Left kidney (tissue), 8 donors: Measurements from ENCODE around the gene ECEL1. TPM values are rescaled to one million over a fixed set of nuclear protein-coding genes. Genes with fewer than 3 reads are reported as not detected.
"Not testable (repeated sequence)": the region's sequence is repeated elsewhere in the genome, so short reads cannot be mapped to it uniquely, and the experiment has no call there.

Experiments used
- DNase-seq: peaks from one replicate; pipeline ENCODE4 v3.0.0-alpha.2; 2013
- long read RNA-seq, 8 donors: transcript quantifications; one replicate each; lab custom pipeline, GENCODE V29; 2026
- polyA plus RNA-seq: library from polyadenylated mRNA; unstranded; fragments of 120-200 nt; gene quantifications from one replicate; pipeline ENCODE4 v1.2.1, GENCODE V29; 2013; ENCODE audit not compliant: insufficient read length

ECEL1 gene
- 12.4 TPM for polyA plus RNA-seq
- long read RNA-seq, donor 1, partial matches to known transcripts = 0 of 4 reads
- long read RNA-seq, donor 1, other reads (novel, unspliced or antisense) = 0 of 4 reads
- long read RNA-seq, donor 2, partial matches to known transcripts = 0 of 3 reads
- long read RNA-seq, donor 2, other reads (novel, unspliced or antisense) = 0 of 3 reads
- long read RNA-seq, donor 3, transcript ECEL1-201 (18 exons, 2,865 nt) = major isoform, 5 of 5 reads
- long read RNA-seq, donor 3, partial matches to known transcripts = 0 of 5 reads
- long read RNA-seq, donor 3, other reads (novel, unspliced or antisense) = 0 of 5 reads
- long read RNA-seq, donor 4 = 0 reads
- long read RNA-seq, donor 5, partial matches to known transcripts = 0 of 1 reads
- long read RNA-seq, donor 5, other reads (novel, unspliced or antisense) = 0 of 1 reads
- long read RNA-seq, donor 6, partial matches to known transcripts = 0 of 4 reads
- long read RNA-seq, donor 6, other reads (novel, unspliced or antisense) = 0 of 4 reads
- long read RNA-seq, donor 7, partial matches to known transcripts = 0 of 4 reads
- long read RNA-seq, donor 7, other reads (novel, unspliced or antisense) = 0 of 4 reads
- long read RNA-seq, donor 8 = 0 reads

GRCh38 chr2:232487385-232488096 is at the start of gene ECEL1:
ECEL1 (minus strand) TSS chr2:232487834; CDS start chr2:232486653, 1,181 bp downstream.
- no peak for DNase-seq

- no peak for DNase-seq
Measured at GRCh38 chr2:232537079-232537478, 49.4 kb upstream of the ECEL1 start.

- no peak for DNase-seq
Measured at GRCh38 chr2:232535761-232536530, 48.3 kb upstream of the ECEL1 start.

- no peak for DNase-seq
Measured at GRCh38 chr2:232534940-232535651, 47.5 kb upstream of the ECEL1 start.

- DNase-seq = no peak
Measured at GRCh38 chr2:232533944-232534710, 46.5 kb upstream of the ECEL1 start.

GRCh38 chr2:232532821-232533220 is 45.2 kb upstream of the ECEL1 start:
- not testable (repeated sequence) for DNase-seq

GRCh38 chr2:232532419-232532818 is 44.8 kb upstream of the ECEL1 start:
- DNase-seq = no peak

GRCh38 chr2:232530626-232531260 is 43.1 kb upstream of the ECEL1 start:
- no peak for DNase-seq

GRCh38 chr2:232529806-232530547 is 42.3 kb upstream of the ECEL1 start:
- no peak for DNase-seq

GRCh38 chr2:232528746-232529460 is 41.3 kb upstream of the ECEL1 start:
- DNase-seq = no peak

- DNase-seq = no peak
Measured at GRCh38 chr2:232527905-232528470, 40.4 kb upstream of the ECEL1 start.

GRCh38 chr2:232526372-232526941 is 38.8 kb upstream of the ECEL1 start:
- no peak for DNase-seq

GRCh38 chr2:232525791-232526371 is 38.2 kb upstream of the ECEL1 start, which contains the start of gene CHRND:
CHRND (plus strand) TSS chr2:232526160; CDS start chr2:232526216, 56 bp downstream.
- DNase-seq = no peak

GRCh38 chr2:232525199-232525598 is 37.6 kb upstream of the ECEL1 start:
- no peak for DNase-seq

- no peak for DNase-seq
Measured at GRCh38 chr2:232524771-232525170, 37.1 kb upstream of the ECEL1 start.

- DNase-seq = no peak
Measured at GRCh38 chr2:232523682-232524597, 36.3 kb upstream of the ECEL1 start.

- DNase-seq = no peak
Measured at GRCh38 chr2:232523402-232523681, 35.7 kb upstream of the ECEL1 start.
